H9 (cell line): ENCODE measurements around the gene FSTL4. TPM values are rescaled to one million over a fixed set of nuclear protein-coding genes. Genes with fewer than 3 reads are reported as not detected.

Experiments used
- DNase-seq: peaks from one replicate; pipeline ENCODE4 v3.0.0-alpha.2; 2017
- H2AFZ ChIP-seq: one replicate; pipeline ENCODE4 v1.6.1; 2013; ENCODE audit warnings: mild to moderate bottlenecking, low read length, control low read depth, moderate library complexity
- H2AK5ac ChIP-seq: 2 replicates; pipeline ENCODE4 v1.6.1; 2013; ENCODE audit warnings: low read length, control low read depth, mixed read lengths; ENCODE audit not compliant: insufficient read length
- H2BK120ac ChIP-seq: one replicate; pipeline ENCODE4 v1.6.1; 2013; ENCODE audit warnings: low read depth, mild to moderate bottlenecking, low read length, control low read depth, inconsistent platforms; ENCODE audit not compliant: poor library complexity, severe bottlenecking
- H2BK12ac ChIP-seq: 2 replicates; pipeline ENCODE4 v1.6.1; 2013; ENCODE audit warnings: low read length, control low read depth, mixed read lengths, low read depth; ENCODE audit not compliant: insufficient read length
- H2BK15ac ChIP-seq: 2 replicates; pipeline ENCODE4 v1.6.1; 2013; ENCODE audit warnings: low read depth, low read length, control low read depth
- H2BK20ac ChIP-seq: one replicate; pipeline ENCODE4 v1.6.1; 2013; ENCODE audit warnings: low read depth, mild to moderate bottlenecking, low read length, control low read depth, inconsistent platforms; ENCODE audit not compliant: poor library complexity, severe bottlenecking
- H2BK5ac ChIP-seq: 2 replicates; pipeline ENCODE4 v1.6.1; 2013; ENCODE audit warnings: low read length, control low read depth, mixed read lengths; ENCODE audit not compliant: insufficient read length
- H3K14ac ChIP-seq: 2 replicates; pipeline ENCODE4 v1.6.1; 2013; ENCODE audit warnings: low read length, control low read depth; ENCODE audit not compliant: insufficient read depth
- H3K18ac ChIP-seq: 2 replicates; pipeline ENCODE4 v1.6.1; 2013; ENCODE audit warnings: low read depth, mild to moderate bottlenecking, mixed read lengths, low read length, control low read depth; ENCODE audit not compliant: insufficient read length
- H3K23ac ChIP-seq: 2 replicates; pipeline ENCODE4 v1.6.1; 2013; ENCODE audit warnings: low read length, control low read depth, mixed read lengths, low read depth; ENCODE audit not compliant: insufficient read length
- H3K23me2 ChIP-seq: 2 replicates; pipeline ENCODE4 v1.6.1; 2013; ENCODE audit warnings: low read depth, mild to moderate bottlenecking, mixed read lengths, low read length, control low read depth; ENCODE audit not compliant: insufficient read length, poor library complexity, severe bottlenecking
- H3K27ac ChIP-seq: 2 replicates; pipeline ENCODE4 v1.5.1; 2013; ENCODE audit warnings: low read length, control low read depth, mixed read lengths, low read depth; ENCODE audit not compliant: insufficient read length
- H3K27me3 ChIP-seq: 2 replicates; pipeline ENCODE4 v1.6.1; 2013; ENCODE audit warnings: low read length, control low read depth, inconsistent platforms; ENCODE audit not compliant: insufficient read depth
- H3K4ac ChIP-seq: 2 replicates; pipeline ENCODE4 v1.6.1; 2013; ENCODE audit warnings: low read depth, mild to moderate bottlenecking, control low read depth, inconsistent platforms, low read length, moderate library complexity
- H3K4me1 ChIP-seq: 2 replicates; pipeline ENCODE4 v1.6.1; 2013; ENCODE audit warnings: low read length, control low read depth, inconsistent platforms; ENCODE audit not compliant: insufficient read depth
- H3K4me2 ChIP-seq: 2 replicates; pipeline ENCODE4 v1.6.1; 2013; ENCODE audit warnings: low read length, control low read depth, mixed read lengths; ENCODE audit not compliant: insufficient read length, insufficient read depth
- H3K56ac ChIP-seq: 2 replicates; pipeline ENCODE4 v1.6.1; 2013; ENCODE audit warnings: low read depth, mild to moderate bottlenecking, mixed read lengths, low read length, control low read depth; ENCODE audit not compliant: insufficient read length
- H3K79me1 ChIP-seq: 2 replicates; pipeline ENCODE4 v1.6.1; 2013; ENCODE audit warnings: low read depth, mild to moderate bottlenecking, moderate library complexity, low read length, control low read depth, inconsistent platforms; ENCODE audit not compliant: insufficient read depth, poor library complexity, severe bottlenecking
- H3K79me2 ChIP-seq: 2 replicates; pipeline ENCODE4 v1.6.1; 2013; ENCODE audit warnings: low read length, control low read depth, inconsistent platforms; ENCODE audit not compliant: insufficient read depth
- H3K9ac ChIP-seq: 2 replicates; pipeline ENCODE4 v1.6.1; 2013; ENCODE audit warnings: low read length, control low read depth, mixed read lengths; ENCODE audit not compliant: insufficient read length; ENCODE audit errors: extremely low read depth
- H3K9me3 ChIP-seq: one replicate; pipeline ENCODE4 v1.6.1; 2013; ENCODE audit warnings: low read depth, low read length, inconsistent platforms; ENCODE audit not compliant: control insufficient read depth
- H3T11ph ChIP-seq: one replicate; pipeline ENCODE4 v1.6.1; 2013; ENCODE audit warnings: mild to moderate bottlenecking, low read length, control low read depth, inconsistent platforms
- H4K20me1 ChIP-seq: one replicate; pipeline ENCODE4 v1.6.1; 2013; ENCODE audit not compliant: control insufficient read depth, insufficient read length, insufficient read depth
- H4K5ac ChIP-seq: 2 replicates; pipeline ENCODE4 v1.6.1; 2013; ENCODE audit warnings: low read depth, mild to moderate bottlenecking, mixed read lengths, low read length, control low read depth; ENCODE audit not compliant: insufficient read length
- H4K8ac ChIP-seq: replicated peaks from 2 replicates; pipeline ENCODE4 v1.6.1; 2013; ENCODE audit warnings: low read length, control low read depth, mixed read lengths, low read depth; ENCODE audit not compliant: insufficient read length
- H4K91ac ChIP-seq: 2 replicates; pipeline ENCODE4 v1.6.1; 2013; ENCODE audit warnings: low read depth, mild to moderate bottlenecking, moderate library complexity, mixed read lengths, low read length, control low read depth; ENCODE audit not compliant: insufficient read length
- H3K27ac Mint-ChIP-seq, 3 experiments: 2 replicates in 2 of 3; 3 replicates in 1 of 3; pipeline ENCODE4 v1.8.0; 2020 to 2021; ENCODE audit warnings: mixed read lengths in 3 of 3, mild to moderate bottlenecking in 1 of 3, moderate library complexity in 1 of 3
- H3K27me3 Mint-ChIP-seq: 2 replicates; pipeline ENCODE4 v1.8.0; 2021; ENCODE audit warnings: low read depth, mild to moderate bottlenecking, moderate library complexity, mixed read lengths
- H3K36me3 Mint-ChIP-seq, 3 experiments: 2 replicates in 2 of 3; 3 replicates in 1 of 3; pipeline ENCODE4 v1.8.0; 2020 to 2021; ENCODE audit warnings: low read depth in 3 of 3, mixed read lengths in 3 of 3; ENCODE audit not compliant: insufficient read depth in 1 of 3
- H3K4me1 Mint-ChIP-seq, 2 experiments: 2 replicates each; pipeline ENCODE4 v1.8.0; 2020; ENCODE audit warnings: mixed read lengths in 2 of 2
- H3K4me3 Mint-ChIP-seq, 2 experiments: 2 replicates in 1 of 2; 3 replicates in 1 of 2; pipeline ENCODE4 v1.8.0; 2020 to 2021; ENCODE audit warnings: mild to moderate bottlenecking in 2 of 2, mixed read lengths in 2 of 2, moderate library complexity in 1 of 2
- H3K9me3 Mint-ChIP-seq, 2 experiments: 2 replicates in 1 of 2; 3 replicates in 1 of 2; pipeline ENCODE4 v1.8.0; 2020; ENCODE audit warnings: mild to moderate bottlenecking in 2 of 2, mixed read lengths in 2 of 2, moderate library complexity in 1 of 2
- CTCF ChIP-seq: fragments of 200-600 bp; sonication (generic); conservative IDR thresholded peaks from 3 replicates; pipeline ENCODE4 v1.8.0; 2021; ENCODE audit warnings: antibody characterized with exemption, mild to moderate bottlenecking
- WGBS: extraction: QIAGEN DNeasy Blood & Tissue Kit; methylation state at CpG from one replicate; pipeline ENCODE4 v1.1.7; 2013; ENCODE audit warnings: missing lambda C conversion rate, low lambda C conversion rate, mixed read lengths; ENCODE audit not compliant: insufficient read length; ENCODE audit errors: extremely low coverage; 5-methylcytosine and 5-hydroxymethylcytosine counted together
- total RNA-seq: library from RNA; stranded (reverse); gene quantifications from 2 replicates; pipeline ENCODE4 v1.2.1, GENCODE V29; 2021

Gene FSTL4
- total RNA-seq, 1 experiment from 2014 or later: 5.7 TPM

DNA sequence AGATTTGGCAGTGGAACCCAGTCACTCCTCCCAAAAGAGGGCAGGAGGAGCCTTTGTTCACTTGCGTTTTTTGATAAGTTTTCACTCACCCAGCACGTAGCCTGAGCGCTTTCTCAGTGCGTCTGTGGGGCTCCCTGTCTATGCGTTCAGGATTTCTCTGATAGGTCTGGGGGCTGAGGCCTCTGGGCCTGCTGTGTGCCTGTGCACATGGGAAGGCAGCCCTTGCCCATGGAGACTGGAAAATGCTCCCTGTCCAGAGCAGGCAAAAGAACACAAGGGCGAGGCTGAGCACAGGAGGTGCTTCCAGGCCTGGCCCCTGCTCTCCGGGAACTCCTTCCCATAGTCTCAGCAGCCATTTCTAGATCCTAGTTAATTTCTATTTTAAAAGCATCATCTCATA lies 249.9 kb downstream of the FSTL4 start:
- no peak overlapping the region for H3K9ac ChIP-seq
- no peaks in the 10 kb centered on the region for H3K27me3 ChIP-seq
- no peak overlapping the region for H3T11ph ChIP-seq
- no peaks in the 10 kb centered on the region for H4K20me1 ChIP-seq
- no peak overlapping the region for H4K8ac ChIP-seq
- no peak overlapping the region for H4K5ac ChIP-seq
- DNase-seq: no peak
- H3K14ac ChIP-seq: no peak overlapping the region; the same call in 1 of the 2 replicates
- H3K79me2 ChIP-seq: no peaks in the 10 kb centered on the region
- H3K4ac ChIP-seq: no peak overlapping the region
- peaks cover 3% of the 10 kb centered on the region for H3K27me3 Mint-ChIP-seq
- H3K56ac ChIP-seq: no peak overlapping the region
- no peaks in the 10 kb centered on the region for H3K79me1 ChIP-seq
- no peak overlapping the region for H2BK12ac ChIP-seq
- no peak overlapping the region for H3K4me2 ChIP-seq
- peak overlapping the region; percentile 58 for H3K18ac ChIP-seq
- H2BK20ac ChIP-seq: no peak overlapping the region
- H3K36me3 Mint-ChIP-seq: no peaks in the 10 kb centered on the region
- no peak overlapping the region for H2BK5ac ChIP-seq
- H2AFZ ChIP-seq: no peak overlapping the region
- peak overlapping the region in 1 of 3 experiments; percentile 50; a peak in 1 of 7 replicates for H3K27ac Mint-ChIP-seq
- H2BK120ac ChIP-seq: no peak overlapping the region
- H3K23ac ChIP-seq: no peak overlapping the region
- H3K27ac ChIP-seq: no peak overlapping the region
- H2BK15ac ChIP-seq: no peak overlapping the region
- no peaks in the 10 kb centered on the region for H3K9me3 ChIP-seq
- H3K9me3 Mint-ChIP-seq: no peaks in the 10 kb centered on the region; a peak in 1 of 5 replicates
- no peak for TF ChIP-seq CTCF
- peaks cover 12% of the 10 kb centered on the region; the same call in 1 of the 2 replicates for H3K4me1 ChIP-seq
- peaks cover 43 to 51% of the 10 kb centered on the region in 2 experiments for H3K4me1 Mint-ChIP-seq
- no CpG with 5 or more reads among the region's 7 CpGs for WGBS
- H2AK5ac ChIP-seq: no peak overlapping the region
- no peak overlapping the region for H4K91ac ChIP-seq
- H3K23me2 ChIP-seq: no peaks in the 10 kb centered on the region
- H3K4me3 Mint-ChIP-seq: no peak overlapping the region
